NCI-H1092 (cell line): Measurements from ENCODE around the gene NXNL2.

Experiments used
- DNase-seq: peaks from one replicate; lab custom pipeline; 2025; lab: John Stamatoyannopoulos, UW

The NXNL2 gene

DNA sequence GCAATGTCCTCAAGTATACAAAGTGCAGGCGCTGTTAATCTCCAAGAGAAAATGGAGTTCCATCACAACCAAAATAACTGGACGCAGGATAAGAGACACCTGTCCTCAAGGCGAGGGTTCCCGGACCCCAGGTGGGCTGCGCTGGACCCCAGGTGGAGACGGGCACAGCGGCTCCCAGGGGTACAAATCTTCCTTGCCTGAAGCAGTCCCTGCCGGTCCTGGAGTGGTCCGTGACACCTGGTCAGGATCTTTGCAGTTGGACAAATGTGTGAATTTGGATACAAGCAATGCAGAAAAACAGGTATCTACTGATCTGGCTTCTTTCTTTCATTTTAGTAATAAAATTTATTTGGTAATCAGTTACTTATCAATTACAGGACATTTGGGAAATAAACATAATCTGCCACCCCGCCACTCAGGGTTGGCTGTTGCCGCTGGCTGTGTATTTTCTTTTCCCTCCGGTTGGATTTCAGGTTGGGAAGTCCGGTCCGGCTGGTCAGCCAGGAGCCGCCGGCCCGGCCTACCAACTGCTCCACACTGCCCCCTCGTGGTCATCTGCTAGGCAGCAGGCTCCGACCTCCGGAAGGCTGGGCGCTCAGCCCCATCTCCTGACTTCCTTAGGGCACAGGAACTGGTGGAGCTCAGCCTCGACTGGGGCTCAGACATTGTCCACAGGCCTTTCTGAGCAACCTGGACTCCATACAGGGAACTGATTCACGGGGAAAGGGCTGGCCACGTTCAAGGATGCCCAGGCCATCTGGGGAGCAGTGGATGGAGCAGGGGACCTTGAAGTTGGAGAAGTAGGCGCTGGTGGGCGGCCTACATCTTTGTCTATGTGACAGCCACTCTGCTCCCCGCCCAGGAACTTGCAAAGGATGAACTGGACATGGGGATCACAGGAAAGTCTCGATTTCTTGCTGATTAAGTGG lies 43.4 kb downstream of the NXNL2 start:
- DNase-seq = peak; percentile 25

DNA sequence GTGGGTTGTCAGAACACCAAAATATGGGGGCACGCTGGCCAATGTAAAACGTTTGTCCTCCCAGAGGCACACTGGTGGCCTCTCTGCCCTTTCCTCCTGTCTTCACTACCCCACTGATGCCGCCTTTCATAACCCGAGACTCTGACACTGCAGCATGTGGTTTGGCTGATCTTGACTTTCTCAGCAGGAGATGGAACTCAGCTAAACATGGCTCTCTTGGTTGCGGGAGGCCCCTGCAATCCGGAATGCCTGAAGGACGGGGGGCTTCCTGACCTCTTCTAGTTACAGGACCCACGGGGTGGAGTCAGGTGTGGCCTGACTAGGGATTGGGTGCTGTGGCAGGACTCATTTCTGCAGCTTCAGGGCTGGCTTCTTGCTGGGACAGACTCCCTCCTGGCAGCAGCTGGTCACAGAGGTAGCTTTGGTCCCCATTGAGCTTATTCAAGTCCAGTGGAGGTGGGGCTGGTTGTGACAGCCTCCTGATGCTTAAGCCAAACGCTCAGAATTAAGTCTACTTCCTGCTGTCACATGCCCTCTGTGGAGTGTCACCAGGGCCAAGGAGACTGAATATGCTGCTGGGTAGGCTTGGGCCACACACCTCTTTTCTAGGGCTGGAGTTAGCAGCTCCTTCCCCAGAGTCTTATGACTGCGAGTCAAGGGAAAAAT lies 44.2 kb downstream of the NXNL2 start:
- no peak for DNase-seq

DNA sequence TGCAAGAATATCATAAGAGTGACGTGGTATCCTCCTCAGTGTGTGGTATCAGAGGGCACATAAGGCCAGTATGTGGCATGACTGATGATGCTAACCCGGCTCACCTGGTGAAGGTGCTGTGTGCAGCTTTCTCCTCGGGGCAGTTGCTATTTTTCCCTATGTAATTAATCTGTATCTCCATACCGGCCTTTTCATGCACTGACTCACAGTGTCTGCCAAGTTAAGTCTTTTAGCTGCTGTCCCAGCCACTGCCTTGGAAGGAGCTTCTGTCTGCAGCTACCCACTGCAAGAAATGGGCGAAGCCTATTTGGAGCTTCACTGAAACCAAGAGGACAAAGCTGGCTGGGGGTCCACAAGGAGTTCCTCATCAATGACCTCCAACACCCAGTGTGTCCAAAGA lies 46.0 kb downstream of the NXNL2 start:
- no peak for DNase-seq

DNA sequence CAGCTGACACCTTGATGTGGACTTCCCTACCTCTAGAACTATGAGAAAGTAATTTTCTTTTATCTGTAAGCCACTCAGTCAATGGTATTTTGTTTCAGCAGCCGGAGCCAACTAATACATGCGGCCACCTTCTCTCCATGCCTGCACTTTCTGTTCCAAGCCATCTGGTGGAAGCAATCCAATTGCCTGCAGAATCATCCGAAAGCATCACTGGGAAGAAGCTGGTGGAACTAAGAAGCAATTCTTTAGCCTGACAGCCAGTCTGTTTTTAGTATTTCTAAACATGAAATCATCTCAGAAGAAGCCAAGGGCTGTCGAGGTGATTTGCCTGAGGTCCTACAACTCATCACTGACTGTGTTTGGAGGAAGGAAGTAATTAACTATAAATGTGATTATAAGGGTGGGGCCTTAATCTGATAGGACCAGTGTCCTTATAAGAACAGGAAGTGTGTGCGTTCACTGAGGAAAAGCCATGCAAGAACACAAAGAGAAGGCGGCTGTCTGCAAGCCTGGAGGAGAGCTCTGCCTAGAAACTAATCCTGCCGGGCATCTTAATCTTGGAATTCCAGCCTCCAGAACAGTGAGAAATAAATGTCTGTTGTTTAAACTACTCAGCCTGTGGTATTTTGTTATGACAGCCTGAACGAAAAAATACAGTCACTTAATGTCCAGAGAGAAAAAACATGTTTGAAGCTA lies 49.1 kb downstream of the NXNL2 start:
- DNase-seq = no peak

DNA sequence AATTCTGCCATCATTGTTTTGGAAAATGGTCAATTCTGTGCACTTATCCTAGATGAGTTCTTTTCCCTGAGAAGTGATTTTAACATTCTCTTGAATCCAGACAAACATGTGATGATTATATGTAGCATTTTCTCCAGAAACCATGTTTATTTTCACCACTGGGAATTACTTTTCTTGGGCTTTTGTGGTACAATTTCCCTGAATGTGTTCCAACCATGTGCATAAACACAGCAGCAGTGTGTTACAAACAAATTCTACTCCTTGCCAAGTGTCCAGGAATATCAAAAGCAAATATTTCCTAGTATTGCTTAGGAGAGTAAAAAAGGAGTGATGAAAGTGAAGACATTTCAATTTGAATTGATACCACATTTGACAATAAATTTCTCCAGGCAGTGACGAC lies 50.4 kb downstream of the NXNL2 start:
- no peak for DNase-seq

DNA sequence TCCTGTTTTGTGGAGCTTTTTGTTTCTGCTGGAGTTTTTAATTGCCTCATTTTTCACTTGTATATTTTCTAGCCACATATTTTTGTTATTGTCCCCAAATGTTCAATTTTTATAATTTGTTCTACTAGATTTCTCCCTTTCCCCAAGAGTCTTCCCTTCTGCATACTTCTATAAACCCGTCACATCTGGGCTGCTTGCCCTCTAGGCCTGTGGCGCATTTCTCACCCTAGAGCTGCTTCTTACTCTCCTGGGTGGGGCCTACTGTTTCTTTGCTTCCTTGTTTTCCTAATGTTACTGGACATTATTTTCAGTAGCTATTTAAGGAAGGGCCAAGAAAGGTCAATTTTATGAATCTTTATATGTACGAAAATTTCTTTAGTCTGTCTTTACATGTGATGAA lies 51.5 kb downstream of the NXNL2 start:
- no peak for DNase-seq

DNA sequence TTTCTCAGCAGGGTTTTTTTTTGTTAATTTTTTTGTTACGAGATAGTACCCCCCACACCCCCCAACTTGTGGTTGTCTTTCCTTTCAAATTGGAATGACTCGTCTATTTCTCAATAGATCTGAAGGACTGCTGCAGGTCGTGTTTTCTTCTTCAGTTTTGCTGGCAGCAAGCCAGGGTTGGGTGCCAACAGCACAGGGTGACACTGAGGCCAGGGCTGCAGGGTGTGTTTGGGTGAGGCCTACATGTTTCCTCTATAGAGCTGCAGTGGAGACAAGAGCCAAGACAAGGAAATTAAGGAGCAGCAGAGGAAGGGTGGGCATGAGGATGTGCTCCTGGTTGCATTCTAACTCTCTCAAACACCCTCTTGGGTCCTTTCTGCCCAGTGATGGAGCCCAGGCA lies 52.2 kb downstream of the NXNL2 start:
- DNase-seq = no peak

DNA sequence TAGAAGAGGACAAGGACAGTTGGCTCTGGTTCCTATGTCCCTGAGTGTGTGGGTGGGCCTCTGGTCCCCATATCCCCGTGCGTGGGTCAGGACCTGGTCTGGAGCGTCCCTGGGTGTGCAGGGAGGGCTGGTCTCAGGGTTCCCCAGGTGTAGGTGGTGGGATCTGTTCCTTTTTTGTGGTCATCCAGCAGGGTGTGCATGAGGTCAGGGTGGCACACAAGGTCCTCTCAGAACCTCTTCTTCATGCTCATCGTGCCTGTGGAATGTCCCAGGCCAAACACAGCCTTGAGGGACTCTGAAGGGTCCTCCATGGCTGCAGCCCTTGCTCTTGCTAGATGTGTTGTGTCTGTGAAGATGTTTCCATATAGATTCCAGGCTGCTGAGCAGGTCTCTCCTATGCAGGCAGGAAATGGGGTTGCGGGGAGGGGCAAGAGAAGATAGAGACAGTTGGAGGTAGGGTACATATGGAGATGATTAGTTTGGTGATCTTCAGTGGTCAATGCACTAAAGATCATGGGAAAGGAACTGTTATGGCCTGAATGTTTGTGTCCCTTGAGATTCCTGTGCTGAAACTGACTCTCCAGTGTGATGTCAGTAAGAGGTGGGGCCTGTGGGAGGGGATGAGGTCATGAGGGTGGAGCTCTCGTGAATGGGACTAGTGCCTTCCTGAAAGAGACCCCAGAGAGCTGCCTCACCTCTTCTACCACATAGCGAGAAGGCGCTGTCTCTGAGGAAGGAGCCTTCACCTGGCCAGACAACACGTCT lies 53.1 kb downstream of the NXNL2 start:
- DNase-seq = no peak

DNA sequence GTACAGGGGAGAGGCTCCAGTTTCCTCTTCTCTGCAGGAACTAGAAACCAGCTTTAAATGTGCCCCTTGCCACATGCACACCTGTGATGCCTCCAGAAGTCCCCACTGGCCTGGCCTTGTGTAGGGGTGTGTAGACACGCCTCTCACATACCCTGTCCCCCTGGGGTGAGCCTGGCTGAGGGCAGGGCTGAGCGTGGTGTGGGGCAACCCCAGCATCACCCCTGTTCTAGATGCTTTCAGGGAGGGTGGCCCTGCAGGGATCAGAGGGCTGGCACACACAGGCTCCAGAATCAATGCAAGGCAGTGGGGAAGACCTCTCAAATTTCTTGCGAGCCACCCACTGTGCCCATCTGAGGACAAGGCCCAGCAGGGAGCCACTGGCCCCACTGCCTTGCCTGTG lies 54.7 kb downstream of the NXNL2 start:
- no peak for DNase-seq

DNA sequence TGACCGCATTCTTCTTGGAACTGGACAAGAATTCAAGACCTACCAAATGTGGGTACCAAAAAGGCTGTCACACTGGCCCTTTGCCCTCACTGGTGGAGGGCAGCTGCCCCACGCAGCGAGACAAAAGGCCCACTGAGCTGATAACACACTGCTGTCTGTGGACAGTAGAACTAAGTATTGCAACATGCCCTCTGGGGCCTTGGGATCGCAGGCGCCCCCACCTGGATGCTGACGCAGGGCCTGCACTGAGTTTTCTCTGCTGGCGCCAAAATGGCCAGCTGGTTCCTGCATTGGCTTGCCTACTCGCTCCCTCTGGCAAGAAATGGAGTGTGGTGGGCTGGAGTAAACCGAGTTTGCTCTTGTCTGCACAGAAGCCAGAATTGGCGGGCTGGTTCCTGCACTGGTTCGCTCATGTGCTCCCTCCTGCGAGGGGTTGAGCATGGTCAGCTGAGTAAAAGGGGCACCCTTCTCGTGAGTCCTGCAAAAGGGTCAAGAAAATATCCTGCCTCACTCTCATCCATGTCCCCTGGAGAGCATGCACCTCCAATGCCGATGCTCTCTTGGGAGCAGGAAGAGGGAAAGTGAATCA lies 55.7 kb downstream of the NXNL2 start:
- no peak for DNase-seq

DNA sequence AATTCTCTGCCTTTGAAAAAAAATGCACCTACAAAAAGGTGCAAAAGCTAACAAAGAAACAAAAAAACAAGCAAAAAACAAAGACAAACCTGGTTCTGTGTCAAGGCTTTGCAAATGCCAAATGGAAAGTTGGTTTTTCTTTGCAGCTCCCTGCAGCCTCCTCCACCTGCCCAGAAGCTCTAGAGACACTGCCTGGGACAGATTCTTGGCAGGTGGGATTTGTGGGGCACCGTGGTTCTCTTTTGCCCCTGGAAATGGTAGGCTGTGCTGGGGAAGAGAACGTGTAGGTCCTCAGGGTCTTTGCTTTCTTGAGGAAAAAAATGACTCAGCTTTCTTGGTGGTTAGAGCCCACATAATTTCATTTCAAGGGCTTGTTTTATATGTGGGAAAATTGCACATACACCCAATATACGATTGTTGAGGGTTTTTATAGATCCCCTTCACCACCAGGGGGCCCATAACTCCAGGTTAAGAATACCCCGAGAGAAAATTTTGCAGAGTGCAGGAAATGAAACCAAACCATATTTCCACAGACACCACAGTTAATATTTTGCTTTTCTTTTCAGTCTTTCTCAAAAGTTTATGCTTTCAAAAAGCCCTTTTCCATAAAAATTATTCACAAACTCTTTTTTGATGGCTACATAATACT lies 58.7 kb downstream of the NXNL2 start:
- peak; percentile 7 for DNase-seq
